Suprapubic skin (tissue), 4 donors: ENCODE measurements around the gene SNX9.

Source experiments
- CTCF ChIP-seq, 2 donors: fragments of 200-600 bp in 1 of 2; fragments of 450-650 bp in 1 of 2; sonication (generic) in 1 of 2; IDR thresholded peaks; one replicate each; pipeline ENCODE4 v1.5.1; 2016 to 2019; ENCODE audit warnings: antibody characterized with exemption in 2 of 2, mild to moderate bottlenecking in 1 of 2, moderate library complexity in 1 of 2
- POLR2A ChIP-seq, 2 donors: fragments of 450-650 bp; IDR thresholded peaks; one replicate each; pipeline ENCODE4 v1.6.1; 2017; ENCODE audit warnings: antibody characterized with exemption in 2 of 2, mild to moderate bottlenecking in 2 of 2, moderate library complexity in 2 of 2
- POLR2AphosphoS5 ChIP-seq, 3 donors: sonication (generic); formaldehyde crosslinking; IDR thresholded peaks; one replicate each; pipeline ENCODE4 v1.6.1; 2017; ENCODE audit warnings: antibody characterized with exemption in 3 of 3

- TF ChIP-seq POLR2AphosphoS5 (IDR thresholded peaks at IDR 0.05): no peak
- no peak for TF ChIP-seq CTCF (IDR thresholded peaks at IDR 0.05)
- TF ChIP-seq POLR2A (IDR thresholded peaks at IDR 0.05): no peak
These were observed 17.7 kb downstream of the SNX9 start for GRCh38 chr6:157840776-157841175.
